DND-41 (cell line): Measurements from ENCODE around the gene RNF144A.

Experiments used
- CTCF ChIP-seq: IDR thresholded peaks from 2 replicates; pipeline ENCODE4 v1.5.1; 2012; ENCODE audit warnings: borderline replicate concordance, low read length, moderate library complexity, mild to moderate bottlenecking; ENCODE audit not compliant: poor library complexity, severe bottlenecking; ENCODE audit errors: extremely low read depth
- EZH2 ChIP-seq: IDR thresholded peaks from 3 replicates; pipeline ENCODE4 v1.6.1; 2012; ENCODE audit warnings: borderline replicate concordance, low read depth, mild to moderate bottlenecking, moderate library complexity, low read length, inconsistent platforms; ENCODE audit not compliant: severe bottlenecking

GRCh38 chr2:6932828-6933227, 15.6 kb downstream of the RNF144A start:
- no peak for TF ChIP-seq EZH2
- no peak for TF ChIP-seq CTCF
